Panc1 (cell line): ENCODE results near the gene POFUT1. TPM values are rescaled to one million over a fixed set of nuclear protein-coding genes. Genes with fewer than 3 reads are reported as not detected.

Experiments
- ATAC-seq: fragments of 200-7000 bp; cut with Tn5 transposase; 2 replicates; pipeline ENCODE4 v1.9.1; 2020; ENCODE audit warnings: mild to moderate bottlenecking, moderate library complexity
- BruUV-seq: library from RNA; stranded (reverse); fragments of 400-500 nt; replicated peaks from 2 replicates; lab custom pipeline; 2021; lab: Mats Ljungman, UMichigan
- CTCF ChIA-PET: fragments of 300-600 bp; sonication (Branson Sonifier 250); formaldehyde crosslinking; loops from one replicate; lab custom pipeline; 2022; ENCODE audit warnings: antibody characterized with exemption; lab: Charles Lee
- POLR2A ChIA-PET: fragments of 300-600 bp; sonication (Branson Sonifier 250); formaldehyde crosslinking; loops from one replicate; lab custom pipeline; 2022; ENCODE audit warnings: antibody characterized with exemption; lab: Charles Lee
- DNase-seq: peaks from one replicate; pipeline ENCODE4 v3.0.0-alpha.2; 2010; ENCODE audit warnings: low read depth, low spot score
- H3K27ac ChIP-seq: 2 replicates; pipeline ENCODE4 v1.5.1; 2011; ENCODE audit warnings: mild to moderate bottlenecking, low read length, inconsistent platforms
- H3K27me3 ChIP-seq: fragments of 200-500 bp; sonication (Bioruptor generic); 2 replicates; pipeline ENCODE4 v1.6.0; 2014; ENCODE audit warnings: low read length, inconsistent platforms; ENCODE audit not compliant: control insufficient read depth, insufficient read depth
- H3K36me3 ChIP-seq: fragments of 200-500 bp; sonication (Bioruptor generic); 2 replicates; pipeline ENCODE4 v1.5.1; 2014; ENCODE audit warnings: inconsistent platforms, mild to moderate bottlenecking, low read length, moderate library complexity; ENCODE audit not compliant: control insufficient read depth, insufficient read depth
- H3K4me1 ChIP-seq: 2 replicates; pipeline ENCODE4 v1.5.1; 2011; ENCODE audit warnings: inconsistent platforms, mild to moderate bottlenecking, low read length, moderate library complexity; ENCODE audit not compliant: control insufficient read depth, insufficient read depth
- H3K4me3 ChIP-seq, 2 experiments: 2 replicates each; pipeline ENCODE4 v1.5.1; 2011 to 2012; ENCODE audit warnings: low read depth in 2 of 2, low read length in 2 of 2, mild to moderate bottlenecking in 2 of 2, inconsistent platforms in 1 of 2, moderate library complexity in 1 of 2
- H3K9me3 ChIP-seq: fragments of 200-500 bp; sonication (Bioruptor generic); 2 replicates; pipeline ENCODE4 v1.5.1; 2014; ENCODE audit warnings: low read depth, mild to moderate bottlenecking, inconsistent platforms, low read length, moderate library complexity; ENCODE audit not compliant: control insufficient read depth, insufficient read depth
- CTCF ChIP-seq: fragments of 450-650 bp; IDR thresholded peaks from 2 replicates; pipeline ENCODE4 v1.5.1; 2017; ENCODE audit warnings: mild to moderate bottlenecking
- POLR2AphosphoS5 ChIP-seq: IDR thresholded peaks from 2 replicates; pipeline ENCODE4 v1.6.1; 2012; ENCODE audit warnings: mild to moderate bottlenecking, low read depth, low read length, moderate library complexity
- REST ChIP-seq, 2 experiments: IDR thresholded peaks; 2 replicates each; pipeline ENCODE4 v1.6.1; 2011 to 2012; ENCODE audit warnings: low read depth in 2 of 2, control low read depth in 1 of 2, low read length in 1 of 2, mild to moderate bottlenecking in 1 of 2, moderate library complexity in 1 of 2; ENCODE audit not compliant: insufficient read depth in 1 of 2
- SIN3A ChIP-seq: IDR thresholded peaks from 2 replicates; pipeline ENCODE4 v1.6.1; 2012; ENCODE audit warnings: low read depth, mild to moderate bottlenecking, low read length, moderate library complexity, borderline replicate concordance; ENCODE audit not compliant: insufficient read depth
- TCF7L2 ChIP-seq: IDR thresholded peaks from 2 replicates; pipeline ENCODE4 v1.6.1; 2011; ENCODE audit warnings: mild to moderate bottlenecking, low read depth, low read length, inconsistent platforms
- in situ Hi-C: cut with HindIII; loops from 2 replicates; pipeline ENCODE4 v1.10.0; 2016; ENCODE audit warnings: low sequenced_read_pairs, low pct_unique_long_range_greater_than_20kb
- intact Hi-C: fragments of 100-400 bp; cut with micrococcal nuclease; formaldehyde crosslinking; loops from one replicate; pipeline ENCODE4 v1.10.0; 2022; ENCODE audit not compliant: unreplicated experiment
- total RNA-seq: library from RNA; stranded (reverse); gene quantifications from one replicate; pipeline ENCODE4 v1.2.1, GENCODE V29; 2021; ENCODE audit not compliant: unreplicated experiment

Gene POFUT1
- total RNA-seq, 1 experiment from 2014 or later = 138 TPM

GRCh38 chr20:32158943-32159660, 48.6 kb upstream of the POFUT1 start:
- in situ Hi-C loops = no loop called here
- ChIA-PET POLR2A (interaction anchor here (0.5 kb wide), 2 partner anchors 18 to 130 kb away, joined by 4 to 13 read pairs; no protein-coding TSS in a partner anchor), CTCF (interaction anchor here (0.6 to 1.3 kb wide), 2 partner anchors 126 to 378 kb away, joined by 3 to 5 read pairs; no protein-coding TSS in a partner anchor)
- BruUV-seq = no TSS peak
- no peak overlapping the region for H3K27ac ChIP-seq
- H3K4me1 ChIP-seq = peaks cover 8% of the 10 kb centered on the region
- ATAC-seq (no peak), DNase-seq (no peak)
- intact Hi-C loops = no loop called here
- no peak for TF ChIP-seq CTCF
- H3K36me3 ChIP-seq = peaks cover 40% of the 10 kb centered on the region
- H3K9me3 ChIP-seq = no peaks in the 10 kb centered on the region
- no peak overlapping the region for H3K4me3 ChIP-seq
- H3K27me3 ChIP-seq = no peaks in the 10 kb centered on the region

GRCh38 chr20:32159766-32160221, 47.9 kb upstream of the POFUT1 start:
- Histone ChIP-seq H3K9me3 (no peaks in the 10 kb centered on the region), H3K36me3 (peaks cover 41% of the 10 kb centered on the region), H3K27ac (no peak overlapping the region), H3K4me1 (peaks cover 8% of the 10 kb centered on the region), H3K4me3 (no peak overlapping the region), H3K27me3 (no peaks in the 10 kb centered on the region)
- in situ Hi-C loops = no loop called here
- BruUV-seq = no TSS peak
- ATAC-seq = no peak
- no peak for TF ChIP-seq REST (IDR thresholded peaks at IDR 0.05; ENCODE audit: insufficient read depth in 1 of 2, low read depth in 2 of 2, low read length in 1 of 2)
- TF ChIP-seq POLR2AphosphoS5 = no peak
- CTCF ChIA-PET = interaction anchor here (1.3 kb wide), 1 partner anchor 378 kb away, joined by 3 read pairs; no protein-coding TSS in a partner anchor
- no peak for DNase-seq
- intact Hi-C loops = no loop called here
- POLR2A ChIA-PET = no interaction called here

GRCh38 chr20:32160341-32160740, 47.3 kb upstream of the POFUT1 start:
- DNase-seq (no peak), ATAC-seq (no peak)
- no peak overlapping the region for H3K27ac ChIP-seq
- intact Hi-C loops = no loop called here
- CTCF ChIA-PET = interaction anchor here (1.3 kb wide), 1 partner anchor 377 kb away, joined by 3 read pairs; no protein-coding TSS in a partner anchor
- H3K36me3 ChIP-seq = peaks cover 46% of the 10 kb centered on the region
- no TSS peak for BruUV-seq
- in situ Hi-C loops = no loop called here
- peaks cover 3% of the 10 kb centered on the region for H3K4me1 ChIP-seq
- H3K9me3 ChIP-seq = no peaks in the 10 kb centered on the region
- no peak for TF ChIP-seq CTCF
- no peak for TF ChIP-seq TCF7L2
- no peak for TF ChIP-seq REST (IDR thresholded peaks at IDR 0.05; ENCODE audit: insufficient read depth in 1 of 2, low read depth in 2 of 2, low read length in 1 of 2)
- TF ChIP-seq SIN3A = no peak
- TF ChIP-seq POLR2AphosphoS5 = no peak
- POLR2A ChIA-PET = no interaction called here
- H3K4me3 ChIP-seq = no peak overlapping the region
- H3K27me3 ChIP-seq = no peaks in the 10 kb centered on the region
